Epithelial cell of proximal tubule (primary cell): ENCODE measurements around the gene CBLN1. TPM values are rescaled to one million over a fixed set of nuclear protein-coding genes. Genes with fewer than 3 reads are reported as not detected.

Source experiments
- DNase-seq: peaks from one replicate; pipeline ENCODE4 v3.0.0-alpha.2; 2011; ENCODE audit warnings: low read depth
- H3K4me3 ChIP-seq: 2 replicates; pipeline ENCODE4 v1.5.1; 2011; ENCODE audit warnings: low read depth, mild to moderate bottlenecking, low read length
- total RNA-seq: library from RNA; depleted of rRNA; stranded (reverse); fragments of >200 nt; gene quantifications from 2 replicates; pipeline ENCODE4 v1.2.3, GENCODE V29; 2015
- TF ChIP-seq, protein P1 (sequence below): conservative IDR thresholded peaks from 2 replicates; pipeline ENCODE4 v1.5.1; 2012; ENCODE audit warnings: low read depth, mild to moderate bottlenecking, low read length

Gene CBLN1
- total RNA-seq, result not detected in 2 replicates

DNA sequence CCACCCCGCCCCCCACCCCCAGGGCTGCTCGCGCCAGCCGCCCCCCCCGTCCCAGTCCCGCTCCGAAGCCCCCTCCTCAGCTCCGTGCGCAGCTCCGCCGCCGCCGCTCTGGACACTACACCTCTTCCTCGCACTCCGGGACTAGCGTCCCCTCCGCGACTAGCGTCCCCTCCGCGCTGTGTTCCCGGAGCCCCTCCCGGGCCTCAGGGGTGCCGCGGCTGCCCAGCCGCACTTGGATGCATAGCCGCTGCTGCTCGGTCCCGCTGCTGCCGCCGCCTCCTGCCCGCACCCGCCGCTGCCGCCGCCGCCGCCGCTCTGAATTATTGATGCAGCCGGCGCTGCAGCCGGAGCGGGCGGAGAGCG lies at the start of gene CBLN1:
Gene CBLN1, minus strand, starts transcription at position 359 of the 363 bp plus-strand sequence. CDS start 373 bp downstream, outside the sequence.
- TF ChIP-seq, protein P1, sequence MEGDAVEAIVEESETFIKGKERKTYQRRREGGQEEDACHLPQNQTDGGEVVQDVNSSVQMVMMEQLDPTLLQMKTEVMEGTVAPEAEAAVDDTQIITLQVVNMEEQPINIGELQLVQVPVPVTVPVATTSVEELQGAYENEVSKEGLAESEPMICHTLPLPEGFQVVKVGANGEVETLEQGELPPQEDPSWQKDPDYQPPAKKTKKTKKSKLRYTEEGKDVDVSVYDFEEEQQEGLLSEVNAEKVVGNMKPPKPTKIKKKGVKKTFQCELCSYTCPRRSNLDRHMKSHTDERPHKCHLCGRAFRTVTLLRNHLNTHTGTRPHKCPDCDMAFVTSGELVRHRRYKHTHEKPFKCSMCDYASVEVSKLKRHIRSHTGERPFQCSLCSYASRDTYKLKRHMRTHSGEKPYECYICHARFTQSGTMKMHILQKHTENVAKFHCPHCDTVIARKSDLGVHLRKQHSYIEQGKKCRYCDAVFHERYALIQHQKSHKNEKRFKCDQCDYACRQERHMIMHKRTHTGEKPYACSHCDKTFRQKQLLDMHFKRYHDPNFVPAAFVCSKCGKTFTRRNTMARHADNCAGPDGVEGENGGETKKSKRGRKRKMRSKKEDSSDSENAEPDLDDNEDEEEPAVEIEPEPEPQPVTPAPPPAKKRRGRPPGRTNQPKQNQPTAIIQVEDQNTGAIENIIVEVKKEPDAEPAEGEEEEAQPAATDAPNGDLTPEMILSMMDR, result no peak
- no peak for DNase-seq
- peak within 1 kb of the TSS; percentile 19 for H3K4me3 ChIP-seq

GRCh38 chr16:49330562-49331201 lies 49.0 kb upstream of the CBLN1 start:
- TF ChIP-seq, protein P1, result no peak
- no peak overlapping the region for H3K4me3 ChIP-seq
- DNase-seq, result no peak

GRCh38 chr16:49328325-49328724 lies 46.7 kb upstream of the CBLN1 start:
- DNase-seq, result no peak
- TF ChIP-seq, protein P1, result no peak
- H3K4me3 ChIP-seq, result no peak overlapping the region

DNA sequence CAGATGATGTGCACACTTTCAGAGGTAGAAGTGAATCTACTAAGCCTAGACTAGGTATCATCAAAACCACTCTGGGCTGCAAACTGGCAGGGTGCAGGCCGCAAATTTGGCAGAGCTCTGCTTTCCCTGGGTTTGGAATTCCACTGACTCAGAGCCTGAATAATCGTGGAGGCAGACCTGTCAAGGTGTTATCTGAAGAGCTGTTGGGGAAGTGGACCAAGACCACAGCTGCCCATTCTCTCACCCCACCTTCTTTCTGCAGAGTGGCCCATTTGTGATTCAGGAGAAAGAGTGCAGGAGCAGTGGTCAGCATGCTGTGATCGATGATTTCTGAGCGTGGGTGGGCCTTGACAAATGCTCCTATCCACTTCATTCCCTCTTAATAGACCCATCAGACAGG lies 45.8 kb upstream of the CBLN1 start:
- no peak overlapping the region for H3K4me3 ChIP-seq
- no peak for DNase-seq
- TF ChIP-seq, protein P1, result no peak

- H3K4me3 ChIP-seq, result no peak overlapping the region
- TF ChIP-seq, protein P1, result no peak
- no peak for DNase-seq
Measured at GRCh38 chr16:49324703-49325102, 43.1 kb upstream of the CBLN1 start.

DNA sequence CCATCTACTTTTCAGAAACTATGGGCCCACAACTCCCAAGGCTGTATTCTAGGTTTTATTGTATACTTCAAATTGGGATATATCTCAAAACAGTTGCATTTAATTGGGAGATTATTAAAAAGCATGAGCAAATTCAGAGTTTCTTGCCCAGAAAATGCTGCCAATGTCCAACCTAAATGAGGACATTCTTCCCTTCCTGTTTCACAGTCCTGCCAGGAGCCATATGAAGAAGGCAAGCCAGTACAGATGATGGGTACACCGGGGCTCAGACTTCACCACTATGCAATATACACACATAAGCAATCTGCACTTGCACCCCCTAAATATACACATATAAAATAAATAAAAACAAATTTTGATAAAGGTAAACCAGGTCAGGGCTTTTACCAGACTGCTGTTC lies 34.0 kb upstream of the CBLN1 start:
- TF ChIP-seq, protein P1, result no peak
- DNase-seq, result no peak
- no peak overlapping the region for H3K4me3 ChIP-seq

- TF ChIP-seq, protein P1, result no peak
- DNase-seq, result no peak
- H3K4me3 ChIP-seq, result no peak overlapping the region
Measured at GRCh38 chr16:49312389-49312985, 30.8 kb upstream of the CBLN1 start.
